Activated CD8-positive, alpha-beta T cell treated with anti-CD3 and anti-CD28 coated beads for 36 hours (primary cell): ENCODE data around the gene ACER3. TPM values are rescaled to one million over a fixed set of nuclear protein-coding genes. Genes with fewer than 3 reads are reported as not detected.

ENCODE experiments used
- ATAC-seq: fragments of 200-7000 bp; cut with Tn5 transposase; one replicate; pipeline ENCODE4 v1.10.0; 2021; ENCODE audit warnings: mild to moderate bottlenecking, moderate library complexity
- CTCF ChIA-PET: fragments of 350-600 bp; sonication (Branson Sonifier 250); formaldehyde crosslinking; loops from one replicate; lab custom pipeline; 2021; ENCODE audit warnings: antibody characterized with exemption; lab: Charles Lee
- POLR2A ChIA-PET: fragments of 350-600 bp; sonication (Branson Sonifier 250); formaldehyde crosslinking; loops from one replicate; lab custom pipeline; 2021; ENCODE audit warnings: antibody characterized with exemption; lab: Charles Lee
- DNase-seq: peaks from one replicate; pipeline ENCODE4 v3.0.0-alpha.2; 2020
- H3K27ac Mint-ChIP-seq: one replicate; pipeline ENCODE4 v1.8.0; 2021; ENCODE audit warnings: mild to moderate bottlenecking, mixed read lengths
- H3K27me3 Mint-ChIP-seq: one replicate; pipeline ENCODE4 v1.8.0; 2021; ENCODE audit warnings: mixed read lengths
- H3K36me3 Mint-ChIP-seq: one replicate; pipeline ENCODE4 v1.8.0; 2021; ENCODE audit warnings: low read depth, mixed read lengths
- H3K4me1 Mint-ChIP-seq: one replicate; pipeline ENCODE4 v1.8.0; 2021; ENCODE audit warnings: low read depth, mixed read lengths
- H3K4me3 Mint-ChIP-seq: one replicate; pipeline ENCODE4 v1.8.0; 2021; ENCODE audit warnings: mild to moderate bottlenecking, moderate library complexity, mixed read lengths
- H3K9me3 Mint-ChIP-seq: one replicate; pipeline ENCODE4 v1.8.0; 2021; ENCODE audit warnings: mixed read lengths
- CTCF ChIP-seq: fragments of 200-600 bp; IDR thresholded peaks from one replicate; pipeline ENCODE4 v1.8.0; 2022; ENCODE audit warnings: antibody characterized with exemption, mild to moderate bottlenecking
- intact Hi-C: fragments of 100-400 bp; cut with micrococcal nuclease; formaldehyde crosslinking; loops from one replicate; pipeline ENCODE4 v1.10.0; 2022
- total RNA-seq, 2 experiments: library from RNA; stranded (reverse); gene quantifications; one replicate each; pipeline ENCODE4 v1.2.3, GENCODE V29; 2021

Gene ACER3
- total RNA-seq, 2 experiments from 2014 or later, result 10.0 to 10.2 TPM

GRCh38 chr11:77029829-77030228 lies 169.1 kb downstream of the ACER3 start:
- H3K27ac Mint-ChIP-seq, result no peak overlapping the region
- intact Hi-C loops, result no loop called here
- DNase-seq, result no peak
- H3K27me3 Mint-ChIP-seq, result peaks cover 15% of the 10 kb centered on the region
- ATAC-seq, result no peak
- CTCF ChIA-PET, result interaction anchor here (1.6 to 1.9 kb wide), 2 partner anchors 62 to 110 kb away, joined by 4 to 9 read pairs; no protein-coding TSS in a partner anchor
- H3K36me3 Mint-ChIP-seq, result no peaks in the 10 kb centered on the region
- H3K4me1 Mint-ChIP-seq, result no peaks in the 10 kb centered on the region
- no peak for TF ChIP-seq CTCF
- no peaks in the 10 kb centered on the region for H3K9me3 Mint-ChIP-seq
- POLR2A ChIA-PET, result interaction anchor here (0.8 kb wide), 1 partner anchor 70 kb away, joined by 3 read pairs; no protein-coding TSS in a partner anchor
- H3K4me3 Mint-ChIP-seq, result no peak overlapping the region

- DNase-seq (no peak), ATAC-seq (no peak)
- no peak for TF ChIP-seq CTCF
- no peaks in the 10 kb centered on the region for H3K9me3 Mint-ChIP-seq
- H3K4me3 Mint-ChIP-seq, result no peak overlapping the region
- H3K4me1 Mint-ChIP-seq, result no peaks in the 10 kb centered on the region
- CTCF ChIA-PET, result interaction anchor here (1.6 to 1.9 kb wide), 2 partner anchors 60 to 111 kb away, joined by 4 to 9 read pairs; no protein-coding TSS in a partner anchor
- peaks cover 15% of the 10 kb centered on the region for H3K27me3 Mint-ChIP-seq
- H3K36me3 Mint-ChIP-seq, result no peaks in the 10 kb centered on the region
- intact Hi-C loops, result no loop called here
- no peak overlapping the region for H3K27ac Mint-ChIP-seq
- POLR2A ChIA-PET, result no interaction called here
Observed at GRCh38 chr11:77030834-77031414, 170.2 kb downstream of the ACER3 start.

GRCh38 chr11:77031599-77031998 lies 170.9 kb downstream of the ACER3 start:
- Mint-ChIP-seq H3K4me1 (no peaks in the 10 kb centered on the region), H3K36me3 (no peaks in the 10 kb centered on the region), H3K4me3 (no peak overlapping the region), H3K27me3 (peaks cover 18% of the 10 kb centered on the region), H3K27ac (no peak overlapping the region), H3K9me3 (no peaks in the 10 kb centered on the region)
- no peak for TF ChIP-seq CTCF
- ChIA-PET POLR2A (no interaction called here), CTCF (interaction anchor here (0.8 to 1.5 kb wide), 3 partner anchors 60 to 113 kb away, joined by 3 to 4 read pairs (median 3); no protein-coding TSS in a partner anchor)
- no peak for DNase-seq
- intact Hi-C loops, result no loop called here
- no peak for ATAC-seq

- no peak overlapping the region for H3K27ac Mint-ChIP-seq
- H3K36me3 Mint-ChIP-seq, result no peaks in the 10 kb centered on the region
- no peak for TF ChIP-seq CTCF
- ATAC-seq, result no peak
- no peaks in the 10 kb centered on the region for H3K9me3 Mint-ChIP-seq
- ChIA-PET POLR2A (no interaction called here), CTCF (interaction anchor here (1.2 to 3.8 kb wide), 5 partner anchors 10 to 116 kb away, joined by 3 to 15 read pairs (median 8); no protein-coding TSS in a partner anchor)
- peaks cover 35% of the 10 kb centered on the region for H3K27me3 Mint-ChIP-seq
- peaks cover 8% of the 10 kb centered on the region for H3K4me1 Mint-ChIP-seq
- DNase-seq, result no peak
- H3K4me3 Mint-ChIP-seq, result no peak overlapping the region
- intact Hi-C loops, result no loop called here
Observed at GRCh38 chr11:77035039-77035438, 174.3 kb downstream of the ACER3 start.

GRCh38 chr11:77035580-77035979 lies 174.9 kb downstream of the ACER3 start:
- Mint-ChIP-seq H3K4me1 (peaks cover 8% of the 10 kb centered on the region), H3K4me3 (no peak overlapping the region), H3K27me3 (peaks cover 35% of the 10 kb centered on the region), H3K36me3 (no peaks in the 10 kb centered on the region), H3K9me3 (no peaks in the 10 kb centered on the region), H3K27ac (no peak overlapping the region)
- no peak for ATAC-seq
- POLR2A ChIA-PET, result no interaction called here
- DNase-seq, result no peak
- TF ChIP-seq CTCF, result no peak
- intact Hi-C loops, result no loop called here
- CTCF ChIA-PET, result interaction anchor here (1.4 to 3.8 kb wide), 4 partner anchors 10 to 117 kb away, joined by 4 to 15 read pairs (median 8); no protein-coding TSS in a partner anchor
